Measurements from ENCODE around the gene RGP1.

RGP1 gene

DNA sequence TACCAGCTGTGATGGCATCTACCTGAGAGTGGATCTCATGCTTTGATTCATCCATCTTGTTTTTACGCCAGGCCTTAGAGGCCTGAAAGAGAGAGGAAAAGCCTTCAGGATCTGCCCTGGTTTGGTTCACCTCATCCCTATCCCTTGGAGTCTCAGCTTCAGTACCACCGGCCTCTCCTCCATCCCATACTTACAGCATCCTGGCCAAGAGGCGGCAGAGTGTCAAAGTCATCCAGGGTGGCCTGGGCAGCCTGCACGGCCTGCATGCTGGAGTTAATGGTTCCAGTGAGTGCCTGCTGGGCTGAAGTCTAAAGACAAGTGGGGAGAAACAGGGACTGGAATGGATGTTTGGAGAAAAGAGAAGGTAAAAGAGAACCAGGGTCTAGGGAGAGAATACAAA lies 29.5 kb upstream of the RGP1 start:
- Histone ChIP-seq H3K27ac (ENCODE audit: insufficient read depth in 1 of 2, low read depth in 1 of 2, low read length in 2 of 2, poor library complexity in 1 of 2, severe bottlenecking in 2 of 2) (no peak overlapping the region), H3K4me1 (ENCODE audit: control extremely low read depth in 1 of 4, control insufficient read depth in 4 of 4, insufficient read depth in 4 of 4, low read length in 3 of 4) (no peaks in the 10 kb centered on the region), H3K9me3 (ENCODE audit: control extremely low read depth in 1 of 5, control insufficient read depth in 4 of 5, insufficient read depth in 2 of 5, low read depth in 1 of 5, low read length in 4 of 5) (no peaks in the 10 kb centered on the region), H3K27me3 (replicated peaks in 2 of 5; ENCODE audit: control insufficient read depth in 4 of 5, insufficient read depth in 5 of 5, low read length in 4 of 5) (no peaks in the 10 kb centered on the region), H3K4me3 (ENCODE audit: control insufficient read depth in 1 of 7, extremely low read depth in 1 of 7, insufficient read depth in 4 of 7, low read depth in 2 of 7, low read length in 6 of 7) (no peak overlapping the region), H3K36me3 (ENCODE audit: control insufficient read depth in 4 of 4, insufficient read depth in 4 of 4, low read length in 3 of 4) (peaks cover 46 to 97% (median 82%) of the 10 kb centered on the region in 4 experiments)
- 100% methylated on average over 3 of the region's 4 CpGs for WGBS (ENCODE audit: insufficient coverage)
- DNase-seq, result no peak
- POLR2A ChIA-PET, result no interaction called here
- CTCF ChIA-PET, result interaction anchor here (11.1 to 13.4 kb wide), 2 partner anchors 9 to 24 kb away, joined by 86 to 94 read pairs; partner anchors contain the start of genes CREB3 and TLN1

DNA sequence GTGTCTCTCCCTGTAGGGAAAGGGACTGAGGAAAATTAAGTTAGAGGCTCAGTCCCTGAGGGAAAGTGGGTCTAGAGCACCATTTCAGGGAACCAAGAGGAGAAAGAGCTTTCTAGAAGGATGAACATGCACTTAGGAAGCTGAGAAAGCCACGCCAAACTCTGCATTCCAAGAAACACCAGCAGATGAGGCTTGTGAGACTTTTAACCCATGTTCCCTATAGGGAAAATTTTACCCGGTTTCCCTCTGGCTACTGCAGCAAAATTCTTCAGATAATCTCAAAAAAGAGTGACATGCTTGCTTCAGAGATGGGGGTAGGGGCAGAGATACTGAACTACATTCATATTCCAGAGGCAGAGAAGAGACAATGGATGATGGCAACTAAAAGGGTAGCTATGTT lies 25.7 kb upstream of the RGP1 start:
- 100% methylated on average over 2 of the region's 2 CpGs for WGBS (ENCODE audit: insufficient coverage)
- peaks cover 29 to 71% (median 60%) of the 10 kb centered on the region in 4 experiments for H3K36me3 ChIP-seq (ENCODE audit: control insufficient read depth in 4 of 4, insufficient read depth in 4 of 4, low read length in 3 of 4)
- POLR2A ChIA-PET, result no interaction called here

DNA sequence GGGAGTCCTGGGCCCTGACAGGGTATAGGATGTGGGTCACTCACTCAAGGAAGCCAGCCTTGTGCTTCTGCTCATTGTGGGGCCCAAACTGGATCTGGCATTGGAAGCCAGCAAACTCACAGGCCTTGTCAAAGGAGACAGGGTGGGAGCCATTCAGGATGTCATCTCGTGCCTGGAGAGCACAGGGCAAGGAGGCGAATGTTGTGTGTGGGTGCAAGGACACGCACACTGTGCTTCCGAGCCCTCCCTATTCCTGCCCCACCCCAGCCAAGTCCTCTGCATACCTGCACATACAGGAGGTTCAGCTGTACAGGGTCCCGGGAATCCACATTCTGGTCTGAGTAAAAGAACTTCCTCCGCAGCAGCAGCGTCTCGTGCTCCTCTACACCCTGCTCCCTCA lies 25.2 kb upstream of the RGP1 start:
- ChIA-PET POLR2A (no interaction called here), CTCF (interaction anchor here (1.0 to 13.4 kb wide), 5 partner anchors 8 to 28 kb away, joined by 3 to 190 read pairs (median 86); partner anchors contain the start of genes CREB3, GBA2, RGP1 and TLN1)
- peaks cover 14 to 30% (median 28%) of the 10 kb centered on the region in 4 experiments for H3K4me1 ChIP-seq (ENCODE audit: control extremely low read depth in 1 of 4, control insufficient read depth in 4 of 4, insufficient read depth in 4 of 4, low read length in 3 of 4)
- no peak overlapping the region for H3K4me3 ChIP-seq (ENCODE audit: control insufficient read depth in 1 of 7, extremely low read depth in 1 of 7, insufficient read depth in 4 of 7, low read depth in 2 of 7, low read length in 6 of 7)
- DNase-seq, result no peak
- H3K27me3 ChIP-seq (replicated peaks in 2 of 5; ENCODE audit: control insufficient read depth in 4 of 5, insufficient read depth in 5 of 5, low read length in 4 of 5), result no peaks in the 10 kb centered on the region
- WGBS (ENCODE audit: insufficient coverage), result 100% methylated on average over 2 of the region's 8 CpGs
- no peaks in the 10 kb centered on the region for H3K9me3 ChIP-seq (ENCODE audit: control extremely low read depth in 1 of 5, control insufficient read depth in 4 of 5, insufficient read depth in 2 of 5, low read depth in 1 of 5, low read length in 4 of 5)
- H3K36me3 ChIP-seq (ENCODE audit: control insufficient read depth in 4 of 4, insufficient read depth in 4 of 4, low read length in 3 of 4), result peaks cover 29 to 66% (median 56%) of the 10 kb centered on the region in 4 experiments
- H3K27ac ChIP-seq (ENCODE audit: insufficient read depth in 1 of 2, low read depth in 1 of 2, low read length in 2 of 2, poor library complexity in 1 of 2, severe bottlenecking in 2 of 2), result no peak overlapping the region

More for the DNA sequence above, 25.7 kb upstream of the RGP1 start:
- Histone ChIP-seq H3K27me3 (replicated peaks in 2 of 5; ENCODE audit: control insufficient read depth in 4 of 5, insufficient read depth in 5 of 5, low read length in 4 of 5) (no peaks in the 10 kb centered on the region), H3K4me1 (ENCODE audit: control extremely low read depth in 1 of 4, control insufficient read depth in 4 of 4, insufficient read depth in 4 of 4, low read length in 3 of 4) (peaks cover 9 to 25% (median 23%) of the 10 kb centered on the region in 4 experiments), H3K4me3 (ENCODE audit: control insufficient read depth in 1 of 7, extremely low read depth in 1 of 7, insufficient read depth in 4 of 7, low read depth in 2 of 7, low read length in 6 of 7) (no peak overlapping the region), H3K27ac (ENCODE audit: insufficient read depth in 1 of 2, low read depth in 1 of 2, low read length in 2 of 2, poor library complexity in 1 of 2, severe bottlenecking in 2 of 2) (no peak overlapping the region), H3K9me3 (ENCODE audit: control extremely low read depth in 1 of 5, control insufficient read depth in 4 of 5, insufficient read depth in 2 of 5, low read depth in 1 of 5, low read length in 4 of 5) (no peaks in the 10 kb centered on the region)
- no peak for DNase-seq
- CTCF ChIA-PET, result interaction anchor here (1.0 to 13.4 kb wide), 4 partner anchors 8 to 28 kb away, joined by 3 to 190 read pairs (median 48); partner anchors contain the start of genes CREB3, GBA2, RGP1 and TLN1

DNA sequence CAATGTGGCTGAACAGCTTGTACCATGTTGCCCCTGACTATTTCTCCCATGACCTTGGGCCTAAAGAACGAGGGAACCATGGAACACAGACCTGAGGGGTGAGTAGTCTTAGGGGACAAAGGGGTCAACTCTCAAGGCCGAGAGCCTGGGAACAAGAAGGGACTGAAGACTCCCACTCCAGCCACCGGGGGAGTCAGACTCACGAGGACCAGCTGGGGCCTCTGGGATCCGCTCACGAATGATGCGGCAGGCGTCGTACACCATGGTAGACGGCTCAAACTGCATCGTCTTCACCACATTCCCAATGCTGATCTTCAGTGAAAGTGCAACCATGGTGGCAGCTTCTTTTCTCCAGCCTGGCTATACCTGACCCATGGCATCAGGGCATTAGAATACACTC lies 23.7 kb upstream of the RGP1 start:
- WGBS (ENCODE audit: insufficient coverage), result 99% methylated on average over 11 of the region's 11 CpGs
- Histone ChIP-seq H3K9me3 (ENCODE audit: control extremely low read depth in 1 of 5, control insufficient read depth in 4 of 5, insufficient read depth in 2 of 5, low read depth in 1 of 5, low read length in 4 of 5) (no peaks in the 10 kb centered on the region), H3K4me3 (ENCODE audit: control insufficient read depth in 1 of 7, extremely low read depth in 1 of 7, insufficient read depth in 4 of 7, low read depth in 2 of 7, low read length in 6 of 7) (no peak overlapping the region), H3K4me1 (ENCODE audit: control extremely low read depth in 1 of 4, control insufficient read depth in 4 of 4, insufficient read depth in 4 of 4, low read length in 3 of 4) (peaks cover 29 to 44% (median 42%) of the 10 kb centered on the region in 4 experiments), H3K27ac (ENCODE audit: insufficient read depth in 1 of 2, low read depth in 1 of 2, low read length in 2 of 2, poor library complexity in 1 of 2, severe bottlenecking in 2 of 2) (no peak overlapping the region), H3K36me3 (ENCODE audit: control insufficient read depth in 4 of 4, insufficient read depth in 4 of 4, low read length in 3 of 4) (peaks cover 18 to 51% (median 42%) of the 10 kb centered on the region in 4 experiments), H3K27me3 (replicated peaks in 2 of 5; ENCODE audit: control insufficient read depth in 4 of 5, insufficient read depth in 5 of 5, low read length in 4 of 5) (no peaks in the 10 kb centered on the region)
- DNase-seq, result no peak
- ChIA-PET POLR2A (interaction anchor here (0.7 kb wide), 1 partner anchor 34 kb away, joined by 3 read pairs; no protein-coding TSS in a partner anchor), CTCF (interaction anchor here (0.8 to 11.2 kb wide), 10 partner anchors 10 to 79 kb away, joined by 3 to 190 read pairs (median 11); partner anchors contain the start of genes GBA2 and RGP1)

DNA sequence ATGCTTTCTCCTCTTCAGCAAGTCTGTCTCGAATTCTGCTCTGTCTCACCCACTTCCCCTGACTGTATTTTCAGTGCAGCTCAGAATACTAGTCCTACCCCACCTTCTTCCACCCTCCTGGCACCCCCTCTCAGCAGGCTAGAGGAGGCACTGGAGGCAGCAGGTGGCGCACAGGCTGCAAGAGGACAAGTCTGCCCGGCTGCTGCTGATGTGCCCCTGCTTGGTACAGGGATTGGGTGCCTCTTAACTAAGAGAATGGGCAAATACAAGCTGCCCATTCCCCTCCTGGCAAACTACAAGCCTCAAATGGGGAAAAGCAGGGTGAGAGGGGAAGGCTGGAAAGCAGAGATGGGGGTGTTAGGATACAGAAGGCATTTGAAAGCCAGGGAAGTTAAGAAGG lies 22.2 kb upstream of the RGP1 start:
- CTCF ChIA-PET, result interaction anchor here (0.6 to 11.2 kb wide), 21 partner anchors 12 to 155 kb away, joined by 3 to 190 read pairs (median 9); partner anchors contain the start of genes GBA2 and RGP1
- H3K4me1 ChIP-seq (ENCODE audit: control extremely low read depth in 1 of 4, control insufficient read depth in 4 of 4, insufficient read depth in 4 of 4, low read length in 3 of 4), result peaks cover 38 to 56% (median 55%) of the 10 kb centered on the region in 4 experiments
- 0% methylated on average over 2 of the region's 3 CpGs for WGBS (ENCODE audit: insufficient coverage)
- no peaks in the 10 kb centered on the region for H3K9me3 ChIP-seq (ENCODE audit: control extremely low read depth in 1 of 5, control insufficient read depth in 4 of 5, insufficient read depth in 2 of 5, low read depth in 1 of 5, low read length in 4 of 5)
- POLR2A ChIA-PET, result interaction anchor here (0.6 to 2.0 kb wide), 2 partner anchors 12 to 251 kb away, joined by 3 to 7 read pairs; no protein-coding TSS in a partner anchor
- peak; percentile 83 to 93 (median 91) for DNase-seq
- peaks cover 16 to 36% (median 30%) of the 10 kb centered on the region in 4 experiments for H3K36me3 ChIP-seq (ENCODE audit: control insufficient read depth in 4 of 4, insufficient read depth in 4 of 4, low read length in 3 of 4)
- peak overlapping the region; percentile 8 to 97 (median 62) for H3K4me3 ChIP-seq (ENCODE audit: control insufficient read depth in 1 of 7, extremely low read depth in 1 of 7, insufficient read depth in 4 of 7, low read depth in 2 of 7, low read length in 6 of 7)
- H3K27ac ChIP-seq (ENCODE audit: insufficient read depth in 1 of 2, low read depth in 1 of 2, low read length in 2 of 2, poor library complexity in 1 of 2, severe bottlenecking in 2 of 2), result peak overlapping the region; percentile 69 to 94
- H3K27me3 ChIP-seq (replicated peaks in 2 of 5; ENCODE audit: control insufficient read depth in 4 of 5, insufficient read depth in 5 of 5, low read length in 4 of 5), result no peaks in the 10 kb centered on the region

DNA sequence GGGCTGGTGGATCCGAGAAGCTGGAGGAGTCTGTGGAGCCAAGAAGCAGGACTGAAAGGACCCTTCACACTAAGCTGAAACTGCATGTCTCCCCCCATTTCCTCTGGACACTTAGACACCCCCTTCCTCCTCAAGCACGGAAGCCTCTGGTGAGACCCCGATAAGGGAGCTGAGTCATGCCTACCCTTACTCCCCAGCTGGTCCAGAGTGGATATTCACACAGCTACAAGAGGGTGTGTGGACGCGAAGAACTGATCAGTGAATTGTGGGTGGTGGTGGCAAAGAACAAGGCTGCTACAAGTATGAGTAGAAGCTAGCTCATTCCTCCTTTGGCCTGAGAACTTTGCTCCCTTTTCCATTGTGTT lies 21.4 kb upstream of the RGP1 start:
- Histone ChIP-seq H3K4me1 (ENCODE audit: control extremely low read depth in 1 of 4, control insufficient read depth in 4 of 4, insufficient read depth in 4 of 4, low read length in 3 of 4) (peaks cover 38 to 58% (median 57%) of the 10 kb centered on the region in 4 experiments), H3K36me3 (ENCODE audit: control insufficient read depth in 4 of 4, insufficient read depth in 4 of 4, low read length in 3 of 4) (peaks cover 12 to 29% (median 25%) of the 10 kb centered on the region in 4 experiments)
- CTCF ChIA-PET, result interaction anchor here (0.6 to 11.2 kb wide), 27 partner anchors 13 to 154 kb away, joined by 3 to 190 read pairs (median 6); partner anchors contain the start of genes CCDC107, GBA2, RGP1 and RMRP

More for the DNA sequence above, 21.4 kb upstream of the RGP1 start:
- Histone ChIP-seq H3K9me3 (ENCODE audit: control extremely low read depth in 1 of 5, control insufficient read depth in 4 of 5, insufficient read depth in 2 of 5, low read depth in 1 of 5, low read length in 4 of 5) (no peaks in the 10 kb centered on the region), H3K27ac (ENCODE audit: insufficient read depth in 1 of 2, low read depth in 1 of 2, low read length in 2 of 2, poor library complexity in 1 of 2, severe bottlenecking in 2 of 2) (peak overlapping the region; percentile 69 to 94), H3K4me3 (ENCODE audit: control insufficient read depth in 1 of 7, extremely low read depth in 1 of 7, insufficient read depth in 4 of 7, low read depth in 2 of 7, low read length in 6 of 7) (peak overlapping the region in 6 of 7 experiments; percentile 58 to 97 (median 74)), H3K27me3 (replicated peaks in 2 of 5; ENCODE audit: control insufficient read depth in 4 of 5, insufficient read depth in 5 of 5, low read length in 4 of 5) (no peaks in the 10 kb centered on the region)
- peak; percentile 65 to 94 (median 89) for DNase-seq
- POLR2A ChIA-PET, result interaction anchor here (0.6 to 2.0 kb wide), 5 partner anchors 12 to 656 kb away, joined by 3 to 7 read pairs (median 4); partner anchors contain the start of genes CCDC107, RMRP, SPAG8 and VCP
- WGBS (ENCODE audit: insufficient coverage), result 0% methylated on average over 2 of the region's 5 CpGs

Measured in common myeloid progenitor, CD34-positive (primary cell).